ENCODE measurements around the gene BCLAF1.

DNA sequence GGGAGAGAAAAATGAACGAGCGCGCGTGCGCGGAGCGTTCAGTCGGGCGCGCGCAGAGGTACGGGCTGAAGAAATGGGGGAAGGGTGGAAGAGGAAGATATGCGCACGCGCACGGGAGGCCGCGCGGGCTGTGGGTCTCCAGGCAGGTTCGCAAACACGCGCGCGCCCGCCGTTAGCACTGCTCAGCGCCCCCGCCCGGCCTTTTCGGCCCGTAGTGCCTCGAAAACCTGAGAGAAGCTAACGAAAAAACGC is 393 bp downstream of the BCLAF1 start:
- TF ChIP-seq, protein P1, sequence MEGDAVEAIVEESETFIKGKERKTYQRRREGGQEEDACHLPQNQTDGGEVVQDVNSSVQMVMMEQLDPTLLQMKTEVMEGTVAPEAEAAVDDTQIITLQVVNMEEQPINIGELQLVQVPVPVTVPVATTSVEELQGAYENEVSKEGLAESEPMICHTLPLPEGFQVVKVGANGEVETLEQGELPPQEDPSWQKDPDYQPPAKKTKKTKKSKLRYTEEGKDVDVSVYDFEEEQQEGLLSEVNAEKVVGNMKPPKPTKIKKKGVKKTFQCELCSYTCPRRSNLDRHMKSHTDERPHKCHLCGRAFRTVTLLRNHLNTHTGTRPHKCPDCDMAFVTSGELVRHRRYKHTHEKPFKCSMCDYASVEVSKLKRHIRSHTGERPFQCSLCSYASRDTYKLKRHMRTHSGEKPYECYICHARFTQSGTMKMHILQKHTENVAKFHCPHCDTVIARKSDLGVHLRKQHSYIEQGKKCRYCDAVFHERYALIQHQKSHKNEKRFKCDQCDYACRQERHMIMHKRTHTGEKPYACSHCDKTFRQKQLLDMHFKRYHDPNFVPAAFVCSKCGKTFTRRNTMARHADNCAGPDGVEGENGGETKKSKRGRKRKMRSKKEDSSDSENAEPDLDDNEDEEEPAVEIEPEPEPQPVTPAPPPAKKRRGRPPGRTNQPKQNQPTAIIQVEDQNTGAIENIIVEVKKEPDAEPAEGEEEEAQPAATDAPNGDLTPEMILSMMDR (IDR thresholded peaks at IDR 0.05; ENCODE audit: low read depth, low read length, poor library complexity, severe bottlenecking), result no peak
- no peak for TF ChIP-seq EZH2phosphoT487 (IDR thresholded peaks at IDR 0.05; ENCODE audit: borderline replicate concordance, low read length)
